Hindlimb muscle (tissue), 1 donor: ENCODE data around the gene ZNF143. TPM values are rescaled to one million over a fixed set of nuclear protein-coding genes. Genes with fewer than 3 reads are reported as not detected.
"Not testable (repeated sequence)": the region's sequence is repeated elsewhere in the genome, so short reads cannot be mapped to it uniquely, and the experiment has no call there.

ENCODE experiments used
- DNase-seq: peaks from one replicate; pipeline ENCODE4 v3.0.0-alpha.2; 2013
- polyA plus RNA-seq: library from polyadenylated mRNA; unstranded; fragments of 120-200 nt; gene quantifications from one replicate; pipeline ENCODE4 v1.2.1, GENCODE V29; 2013; ENCODE audit not compliant: insufficient read length

The ZNF143 gene
- polyA plus RNA-seq, 1 donor: 13.7 TPM

GRCh38 chr11:9549216-9549615 lies 88.4 kb downstream of the ZNF143 start:
- DNase-seq: not testable (repeated sequence)

DNA sequence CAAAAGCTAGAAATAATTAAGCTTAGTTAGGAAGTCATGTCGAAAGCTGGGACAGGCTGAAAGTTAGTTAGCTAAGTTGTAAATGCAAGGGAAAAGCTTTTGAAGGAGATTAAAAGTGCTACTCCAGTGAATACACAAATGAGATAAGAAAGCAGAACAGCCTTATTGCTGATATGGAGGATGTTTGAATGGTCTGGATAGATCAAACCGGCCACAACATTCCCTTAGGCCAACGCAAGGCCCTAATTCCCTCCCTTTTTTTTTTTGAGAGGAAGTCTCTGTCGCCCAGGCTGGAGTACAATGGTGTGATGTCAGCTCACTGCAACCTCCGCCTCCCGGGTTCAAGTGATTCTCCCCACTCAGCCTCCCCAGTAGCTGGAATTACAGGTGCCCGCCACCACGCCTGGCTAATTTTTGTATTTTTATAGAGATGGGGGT lies 89.4 kb downstream of the ZNF143 start:
- no peak for DNase-seq

- DNase-seq: no peak
Observed at GRCh38 chr11:9561279-9561982, 100.6 kb downstream of the ZNF143 start.

- no peak for DNase-seq
Observed at GRCh38 chr11:9562716-9563115, 101.9 kb downstream of the ZNF143 start.

GRCh38 chr11:9563196-9563730 lies 102.5 kb downstream of the ZNF143 start:
- DNase-seq: no peak

- no peak for DNase-seq
Observed at GRCh38 chr11:9565822-9566560, 105.2 kb downstream of the ZNF143 start.

- DNase-seq: no peak
Observed at GRCh38 chr11:9566561-9567063, 105.8 kb downstream of the ZNF143 start.

GRCh38 chr11:9567401-9567800 lies 106.6 kb downstream of the ZNF143 start:
- no peak for DNase-seq

DNA sequence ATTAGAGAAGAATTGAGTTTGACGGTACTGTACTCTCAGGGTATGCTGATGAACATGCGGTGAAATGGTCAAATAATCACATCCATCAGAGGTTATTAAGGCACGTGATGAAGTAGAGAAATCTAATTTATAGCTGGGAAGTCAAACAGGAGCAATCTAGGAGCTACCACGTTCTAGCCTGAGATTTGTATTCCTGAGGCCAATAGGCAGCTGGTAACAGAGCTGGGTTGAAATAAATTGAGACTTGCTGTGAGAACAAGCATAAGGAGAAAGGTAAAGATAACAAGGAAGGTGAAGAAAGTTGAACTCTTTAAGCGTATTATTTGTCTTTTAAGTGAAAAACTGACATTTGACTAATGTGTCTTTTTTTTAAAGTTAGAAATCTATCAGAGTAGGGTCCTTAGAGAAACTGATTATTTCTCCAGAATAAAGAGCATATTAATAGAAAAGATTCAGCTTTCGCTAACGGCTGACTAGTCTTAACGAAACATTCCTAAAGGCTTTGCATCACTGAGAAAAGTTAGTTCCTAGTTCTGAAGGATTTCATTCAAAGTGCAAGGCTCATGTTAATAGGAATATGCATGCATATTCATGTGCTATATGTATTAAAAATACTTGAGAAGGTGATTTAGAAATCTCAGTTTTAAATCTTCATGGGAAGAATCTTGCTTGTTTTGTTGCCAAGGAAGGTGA lies 107.5 kb downstream of the ZNF143 start:
- no peak for DNase-seq

DNA sequence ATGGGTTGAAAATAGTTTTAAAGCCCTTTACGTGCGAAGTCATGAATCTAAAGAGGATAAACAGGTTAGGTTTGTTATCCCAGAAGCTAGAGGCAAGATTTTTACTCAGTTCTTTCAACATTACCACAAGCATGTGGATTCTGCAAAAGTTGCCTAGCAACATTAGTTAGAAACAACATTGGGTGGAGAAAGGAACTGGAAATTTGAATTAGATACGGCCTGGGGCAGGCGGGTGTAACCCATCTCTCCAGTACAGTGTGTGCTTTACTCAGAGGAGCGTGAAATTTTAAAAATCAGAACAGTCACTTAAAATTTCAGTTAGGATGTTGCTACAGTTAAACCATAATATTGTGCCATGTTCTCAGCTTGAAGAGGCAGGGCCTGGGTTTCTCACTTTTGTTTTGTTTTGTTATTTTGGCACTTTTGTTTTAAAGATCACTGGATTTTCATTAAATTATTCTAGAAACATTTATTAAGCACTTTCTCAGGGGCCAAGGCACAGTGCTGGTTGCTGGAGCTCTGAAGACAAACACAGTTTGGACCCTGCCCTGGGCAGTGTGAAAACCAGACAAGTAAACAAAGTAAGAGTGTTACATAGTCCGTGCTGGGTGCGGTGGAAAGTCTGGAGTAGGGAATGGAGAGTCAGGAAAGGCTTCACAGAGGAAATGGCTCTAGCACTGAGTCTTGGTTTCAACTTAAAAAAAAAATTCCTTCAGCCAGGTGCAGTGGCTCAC lies 108.2 kb downstream of the ZNF143 start:
- DNase-seq: peak; percentile 78

DNA sequence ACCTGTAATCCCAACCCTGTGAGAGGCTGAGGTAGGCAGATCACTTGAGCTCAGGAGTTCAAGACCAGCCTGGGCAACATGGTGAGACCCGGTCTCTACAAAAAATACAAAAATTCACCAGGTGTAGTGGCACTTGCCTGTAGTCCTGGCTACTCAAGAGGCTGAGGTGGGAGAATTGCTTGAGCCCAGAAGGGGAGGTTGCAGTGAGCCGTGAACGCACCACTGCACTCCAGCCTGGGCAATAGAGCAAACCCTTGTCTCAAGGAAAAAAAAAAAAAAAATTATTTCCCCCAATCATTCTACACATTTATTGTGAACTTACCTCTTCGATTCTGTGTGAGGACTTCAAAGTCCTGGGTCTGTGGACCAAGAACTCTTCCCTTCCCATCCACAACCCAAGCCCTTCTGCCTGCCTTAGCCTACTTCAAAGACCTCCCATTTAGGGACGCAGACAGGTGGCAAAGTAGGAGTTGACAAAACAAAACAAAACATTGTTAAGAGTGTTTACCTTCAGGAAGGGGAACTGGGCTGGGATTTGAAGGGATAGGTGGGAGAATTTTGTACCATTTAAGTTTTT lies 108.9 kb downstream of the ZNF143 start:
- no peak for DNase-seq

DNA sequence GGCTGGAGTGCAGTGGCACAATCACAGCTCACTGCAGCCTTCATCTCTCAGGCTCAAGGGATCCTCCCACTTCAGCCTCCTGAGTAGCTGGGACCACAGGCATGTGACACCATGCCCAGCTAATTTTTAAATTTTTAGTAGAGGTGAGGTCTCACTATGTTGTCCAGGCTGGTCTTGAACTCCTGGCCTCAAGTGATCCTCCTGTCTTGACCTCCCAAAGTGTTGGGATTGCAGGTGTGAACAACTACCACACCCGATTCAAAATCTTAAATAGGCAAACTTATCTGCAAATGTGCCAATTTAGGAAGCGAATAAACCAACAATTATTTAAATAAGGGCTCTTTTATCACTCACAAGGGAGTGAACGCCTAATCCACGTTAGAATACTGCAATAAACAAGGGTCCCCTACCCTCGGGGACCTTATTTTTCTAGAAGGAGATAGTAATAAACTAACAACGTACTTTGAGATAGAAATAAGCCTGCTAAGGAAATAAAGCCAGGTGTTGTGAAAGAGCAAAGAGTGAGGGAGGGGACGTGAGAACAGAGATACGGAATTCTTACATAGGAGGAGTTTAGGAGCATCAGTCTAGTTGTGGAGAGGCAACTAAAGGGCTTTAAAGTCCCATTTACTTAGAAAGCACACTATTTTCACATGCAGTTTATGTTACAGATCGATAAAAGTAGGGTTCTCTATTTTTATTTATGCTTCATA lies 109.7 kb downstream of the ZNF143 start:
- no peak for DNase-seq

- DNase-seq: no peak
Observed at GRCh38 chr11:9571071-9571762, 110.4 kb downstream of the ZNF143 start.

DNA sequence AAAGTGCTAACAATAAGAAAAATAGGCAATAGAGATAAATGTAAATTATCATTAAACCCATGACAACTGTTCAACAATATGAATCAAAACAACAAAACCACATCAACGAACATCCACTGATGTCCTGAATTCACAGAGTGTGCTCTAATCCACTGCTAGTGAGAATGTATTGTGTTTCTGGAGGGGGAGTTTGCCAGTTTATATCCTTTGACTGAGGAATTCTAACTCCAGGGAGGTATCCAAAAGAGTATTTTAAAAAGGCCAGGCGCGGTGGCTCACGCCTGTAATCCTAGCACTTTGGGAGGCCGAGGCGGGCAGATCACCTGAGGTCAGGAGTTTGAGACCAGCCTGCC lies 110.9 kb downstream of the ZNF143 start:
- no peak for DNase-seq

DNA sequence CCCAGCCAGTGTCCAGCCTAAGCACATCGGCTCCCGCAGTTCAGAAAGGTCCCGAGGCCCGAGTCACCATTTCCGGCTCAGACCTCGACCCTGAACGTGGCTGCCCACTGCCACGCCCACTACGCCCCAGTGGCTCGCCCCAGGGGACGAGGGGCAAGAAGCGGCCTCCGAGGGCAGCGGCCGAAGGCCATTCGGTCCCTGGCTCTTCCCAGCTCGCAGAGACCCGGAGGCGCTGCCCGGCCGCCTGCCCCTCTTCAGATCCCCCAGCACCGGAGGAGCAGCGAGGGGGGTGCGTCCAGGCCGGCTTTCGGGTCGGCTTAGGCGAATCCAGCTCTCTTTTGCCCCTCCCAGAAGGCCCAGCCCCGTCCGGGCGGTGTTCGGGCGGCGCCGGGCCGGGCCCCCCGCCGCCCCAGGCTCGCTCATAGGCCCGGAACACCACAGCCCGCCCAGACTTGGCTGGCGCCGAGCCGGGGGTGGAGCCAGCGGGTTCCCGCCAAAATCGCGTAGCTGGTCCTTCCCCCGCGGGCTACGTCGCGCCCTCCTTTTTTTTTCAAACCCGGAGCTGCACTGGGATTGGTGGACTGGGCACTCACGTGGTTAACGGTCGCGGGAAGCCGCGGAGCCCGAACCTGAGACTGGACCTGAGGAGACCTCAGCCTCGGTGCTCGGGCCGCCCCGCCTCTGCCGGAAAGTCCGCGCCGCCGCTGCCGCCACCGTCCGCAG lies 112.4 kb downstream of the ZNF143 start, which contains the start of gene WEE1:
TSS of gene WEE1 (plus strand) at position 619 of the 723 bp plus-strand sequence. CDS start 264 bp downstream, outside the sequence.
- peak; percentile 97 for DNase-seq

DNA sequence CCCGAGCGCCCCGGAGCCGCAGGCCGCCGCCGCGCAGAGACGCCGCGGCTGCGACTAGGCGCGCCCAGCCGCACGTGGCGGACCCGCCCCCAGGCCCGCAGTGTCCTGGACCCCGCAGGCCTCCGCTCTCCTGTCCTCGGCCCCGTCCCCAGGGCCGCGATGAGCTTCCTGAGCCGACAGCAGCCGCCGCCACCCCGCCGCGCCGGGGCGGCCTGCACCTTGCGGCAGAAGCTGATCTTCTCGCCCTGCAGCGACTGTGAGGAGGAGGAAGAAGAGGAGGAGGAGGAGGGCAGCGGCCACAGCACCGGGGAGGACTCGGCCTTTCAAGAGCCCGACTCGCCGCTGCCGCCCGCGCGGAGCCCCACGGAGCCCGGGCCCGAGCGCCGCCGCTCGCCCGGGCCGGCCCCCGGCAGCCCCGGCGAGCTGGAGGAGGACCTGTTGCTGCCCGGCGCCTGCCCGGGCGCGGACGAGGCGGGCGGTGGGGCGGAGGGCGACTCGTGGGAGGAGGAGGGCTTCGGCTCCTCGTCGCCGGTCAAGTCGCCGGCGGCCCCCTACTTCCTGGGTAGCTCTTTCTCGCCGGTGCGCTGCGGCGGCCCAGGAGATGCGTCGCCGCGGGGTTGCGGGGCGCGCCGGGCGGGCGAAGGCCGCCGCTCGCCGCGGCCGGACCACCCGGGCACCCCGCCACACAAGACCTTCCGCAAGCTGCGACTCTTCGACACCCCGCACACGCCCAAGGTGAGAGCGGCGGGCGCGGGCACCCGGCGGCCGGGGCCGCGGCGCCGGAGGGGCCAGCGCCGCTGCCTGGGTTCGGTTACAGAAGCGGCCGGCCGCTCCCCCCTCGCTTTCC lies 113.2 kb downstream of the ZNF143 start:
- no peak for DNase-seq

- DNase-seq: peak; percentile 58
Observed at GRCh38 chr11:9574622-9575259, 113.9 kb downstream of the ZNF143 start.
